ENCODE data around the gene PRELID3B.

PRELID3B gene

DNA sequence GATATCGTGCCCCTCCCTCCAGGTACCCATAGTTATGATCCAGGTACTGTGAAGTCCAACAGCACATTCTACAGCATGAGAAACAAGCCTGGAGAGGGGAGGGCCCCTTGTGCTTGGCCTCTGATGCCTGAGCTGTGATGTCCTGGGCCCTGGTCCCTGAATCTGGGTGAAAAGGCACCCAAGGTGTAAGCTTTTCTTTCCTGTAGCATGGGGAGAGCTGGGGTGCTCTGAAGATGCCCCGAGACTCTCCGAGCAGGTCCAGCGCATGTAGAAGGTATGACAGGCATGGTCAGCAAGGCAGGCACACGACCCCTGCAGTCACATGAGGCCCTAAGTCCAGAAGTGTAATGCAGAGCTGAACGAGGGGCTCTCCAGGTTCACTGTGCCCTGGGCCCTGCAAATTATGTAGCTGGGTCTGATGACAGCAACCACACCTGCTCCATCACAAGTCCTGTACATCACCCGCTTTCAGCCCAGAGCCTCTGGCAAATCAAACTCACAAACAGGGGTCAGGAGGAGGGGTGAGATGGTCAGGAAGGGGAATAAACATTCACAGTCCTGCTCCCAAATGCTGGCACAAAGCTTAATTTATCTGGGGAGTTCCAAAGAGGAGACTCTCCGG, 33.8 kb downstream of the PRELID3B start:
- DNase-seq (ENCODE audit: low spot score) = no peak

GRCh38 chr20:59007665-59008511, 34.7 kb downstream of the PRELID3B start:
- no peak for DNase-seq (ENCODE audit: low spot score)

GRCh38 chr20:59006864-59007664, 35.5 kb downstream of the PRELID3B start, which contains the start of gene CTSZ:
CTSZ (minus strand) TSS chr20:59007254; CDS start chr20:59007128, 126 bp downstream.
- DNase-seq (ENCODE audit: low spot score) = peak; percentile 94

GRCh38 chr20:59006167-59006863, 36.3 kb downstream of the PRELID3B start:
- peak; percentile 62 for DNase-seq (ENCODE audit: low spot score)

- DNase-seq (ENCODE audit: low spot score) = no peak
These were observed 36.9 kb downstream of the PRELID3B start for GRCh38 chr20:59005523-59006166.

GRCh38 chr20:59004763-59005522, 37.6 kb downstream of the PRELID3B start:
- DNase-seq (ENCODE audit: low spot score) = no peak

DNA sequence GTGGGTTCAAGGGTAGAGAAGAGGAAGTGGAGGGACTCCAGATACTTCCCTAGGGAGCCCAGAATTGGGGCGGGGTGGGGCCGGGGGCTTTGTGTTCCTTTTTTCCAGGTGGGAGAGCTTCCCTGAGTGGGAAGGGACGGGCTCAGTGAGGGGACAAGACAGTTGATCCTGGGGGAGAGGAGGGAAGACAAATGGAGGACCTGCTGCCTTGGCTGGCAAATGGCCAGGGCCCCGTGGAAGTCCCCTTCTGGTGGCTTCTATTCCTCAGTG, 38.2 kb downstream of the PRELID3B start:
- no peak for DNase-seq (ENCODE audit: low spot score)

DNA sequence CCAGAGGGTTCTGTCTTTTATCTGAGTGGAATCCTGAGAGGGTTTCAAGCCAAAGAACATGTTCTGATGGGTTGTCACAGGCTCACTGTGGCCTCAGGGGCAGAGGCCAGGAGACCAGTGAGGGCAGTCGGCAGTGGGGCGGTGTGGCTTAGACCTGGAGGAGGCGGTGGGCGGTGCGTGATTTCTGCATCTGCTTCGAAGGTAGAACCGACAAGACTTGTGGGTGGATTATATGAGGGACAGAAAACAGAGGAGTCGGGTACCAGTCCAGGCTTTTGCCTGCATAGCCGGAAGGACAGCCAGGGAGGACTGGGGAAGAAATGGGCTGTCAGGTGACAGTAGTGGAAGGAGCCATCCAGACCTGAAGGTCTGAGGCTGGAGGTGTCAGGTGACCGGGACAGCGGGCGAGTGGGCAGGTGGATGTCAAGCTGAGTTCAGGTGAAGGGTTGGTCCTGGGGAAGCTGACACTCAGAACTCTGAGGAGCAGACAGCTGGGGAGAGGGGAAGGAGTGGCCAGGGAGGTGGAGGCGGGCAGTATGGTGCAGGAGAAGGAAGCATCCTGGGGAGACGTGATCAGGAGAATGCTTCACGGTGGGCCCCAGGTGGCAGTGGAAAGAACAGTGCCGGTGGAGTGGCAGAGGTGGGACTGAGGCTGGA, 38.6 kb downstream of the PRELID3B start:
- DNase-seq (ENCODE audit: low spot score) = no peak

DNA sequence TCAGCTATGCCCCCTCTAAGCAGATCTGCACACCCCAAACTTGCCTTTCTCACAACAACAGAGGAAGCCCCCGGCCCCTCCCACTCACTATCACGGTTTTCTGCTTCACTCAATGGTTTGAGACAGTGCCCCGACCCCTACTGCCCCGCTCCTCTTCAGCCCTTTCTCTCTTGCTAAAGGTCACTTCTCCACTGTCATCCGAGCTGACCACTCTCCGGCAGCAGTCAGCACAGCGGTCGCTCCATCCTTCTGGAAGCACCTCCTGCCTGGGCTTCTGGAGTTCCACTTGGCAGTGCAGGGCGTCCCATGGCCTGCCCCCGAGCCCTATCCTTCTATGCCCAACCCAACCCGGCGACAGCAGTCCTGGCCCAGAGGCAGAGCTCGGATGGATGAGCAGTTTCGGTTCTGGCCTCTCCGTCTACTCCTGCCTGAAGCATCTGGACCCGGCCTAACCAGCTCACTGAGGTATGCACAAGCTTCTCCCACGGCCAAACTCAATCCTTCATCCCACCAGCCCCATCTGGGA, 39.6 kb downstream of the PRELID3B start:
- no peak for DNase-seq (ENCODE audit: low spot score)

DNA sequence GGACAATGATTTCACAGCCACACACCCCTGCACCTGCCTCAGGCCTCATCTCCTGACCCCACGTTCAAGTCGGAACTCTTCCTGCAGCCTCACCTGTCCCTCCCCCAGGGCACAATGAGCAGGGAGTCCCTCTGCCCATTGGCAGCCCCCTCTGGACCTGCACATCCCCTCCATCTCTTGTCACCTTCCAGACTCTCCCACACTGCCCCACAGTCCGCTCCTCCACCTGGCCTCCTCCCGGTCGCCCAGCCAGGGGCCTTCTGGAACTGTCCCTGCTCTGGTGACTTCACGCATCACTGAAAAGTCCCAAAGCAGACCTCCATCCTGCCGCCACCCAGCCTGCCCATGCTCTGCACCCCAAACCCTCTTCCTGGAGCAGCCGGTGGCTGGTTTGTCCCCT, 40.2 kb downstream of the PRELID3B start:
- no peak for DNase-seq (ENCODE audit: low spot score)

DNA sequence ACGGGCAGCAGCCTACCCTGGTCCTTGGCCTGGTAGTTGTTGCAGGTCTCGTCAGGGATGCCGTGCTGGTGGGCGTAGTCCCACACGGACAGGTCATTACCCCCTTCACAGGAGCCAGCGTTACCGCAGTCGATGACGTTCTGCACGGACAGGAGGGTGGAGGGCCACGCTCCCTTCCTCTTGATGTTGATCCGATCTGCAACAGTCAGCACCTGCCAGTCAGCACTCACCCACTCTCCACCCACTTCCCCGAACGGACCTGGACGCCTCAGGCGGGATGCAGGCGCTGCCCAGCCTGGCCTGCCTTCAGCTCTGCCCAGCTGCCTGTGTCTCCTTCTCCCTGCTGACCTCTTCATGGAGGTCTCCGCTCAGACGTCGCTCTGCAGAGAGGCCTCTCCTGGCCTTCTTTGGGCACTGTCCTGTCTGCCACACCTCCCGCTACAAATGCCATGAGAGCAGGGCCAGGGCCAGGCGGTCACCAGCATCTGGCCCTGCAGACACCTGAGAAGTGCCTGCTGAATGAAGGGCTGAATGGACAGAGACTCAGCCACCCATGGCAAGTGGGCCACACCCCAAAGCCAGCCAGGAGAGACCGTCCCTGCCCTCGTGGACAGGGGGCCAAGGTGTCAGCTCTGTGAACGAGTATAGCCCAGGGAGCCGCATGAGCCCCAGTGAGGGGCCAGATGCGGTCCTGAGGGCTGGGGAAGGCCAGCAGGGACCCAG, 41.0 kb downstream of the PRELID3B start:
- no peak for DNase-seq (ENCODE audit: low spot score)

GRCh38 chr20:59001068-59001448, 41.5 kb downstream of the PRELID3B start:
- DNase-seq (ENCODE audit: low spot score) = no peak

DNA sequence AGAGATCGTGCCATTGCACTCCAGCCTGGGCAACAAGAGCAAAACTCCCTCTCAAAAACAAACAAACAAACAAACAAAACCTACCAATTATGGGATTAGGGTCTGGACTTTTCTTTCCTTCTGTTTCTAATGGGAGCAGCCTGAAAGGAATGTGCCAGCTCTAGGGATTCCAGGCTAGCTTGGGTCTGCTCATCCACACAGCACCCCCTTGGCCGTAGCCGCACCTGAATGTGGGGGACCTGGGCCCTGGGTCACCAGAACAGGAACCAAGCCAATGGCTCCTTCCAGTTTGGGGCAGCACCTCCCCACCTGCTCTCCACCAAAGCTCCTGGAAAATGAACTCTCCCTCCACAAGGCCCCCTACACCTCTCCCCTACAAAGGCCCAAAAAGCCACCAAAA, 42.3 kb downstream of the PRELID3B start:
- DNase-seq (ENCODE audit: low spot score) = no peak

DNA sequence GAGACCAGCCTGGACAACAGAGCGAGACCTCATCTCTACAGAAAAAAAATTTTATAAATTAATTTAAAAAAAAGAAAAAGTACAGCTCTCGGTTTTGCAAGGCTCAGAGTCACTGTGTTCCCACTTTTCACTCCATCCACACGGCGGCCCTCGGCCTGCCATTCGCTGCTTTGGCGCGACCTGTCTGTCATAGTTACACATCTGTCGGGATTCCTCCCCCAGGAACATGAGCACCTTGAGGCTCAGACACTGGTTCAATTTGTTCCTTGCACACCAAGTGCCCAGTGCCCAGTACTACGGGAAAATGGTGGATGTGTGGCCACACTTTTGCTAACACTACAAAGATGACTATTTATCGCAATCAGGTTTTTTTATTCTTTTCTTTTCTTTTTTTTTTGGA, 43.9 kb downstream of the PRELID3B start:
- DNase-seq (ENCODE audit: low spot score) = no peak

GRCh38 chr20:58997141-58997770, 45.3 kb downstream of the PRELID3B start:
- no peak for DNase-seq (ENCODE audit: low spot score)

DNA sequence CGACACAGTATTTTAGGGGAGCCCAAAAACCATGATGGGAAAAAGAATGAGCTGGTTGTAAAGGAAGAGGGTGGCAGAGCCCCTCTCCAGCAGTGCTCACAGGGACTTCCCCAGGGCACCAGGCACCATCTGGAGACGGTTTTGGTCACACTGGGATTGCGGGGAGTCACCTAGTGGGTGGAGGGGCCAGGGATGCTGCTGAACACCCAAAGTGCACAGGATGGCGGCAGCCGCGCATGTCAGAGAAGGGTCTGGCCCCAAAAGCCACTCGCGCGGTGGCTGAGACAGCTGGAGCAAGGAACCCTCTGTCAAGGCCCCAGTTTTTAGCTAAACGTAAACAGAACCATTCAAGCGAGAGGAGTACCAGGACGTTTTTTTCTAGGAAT, 46.4 kb downstream of the PRELID3B start:
- no peak for DNase-seq (ENCODE audit: low spot score)

DNA sequence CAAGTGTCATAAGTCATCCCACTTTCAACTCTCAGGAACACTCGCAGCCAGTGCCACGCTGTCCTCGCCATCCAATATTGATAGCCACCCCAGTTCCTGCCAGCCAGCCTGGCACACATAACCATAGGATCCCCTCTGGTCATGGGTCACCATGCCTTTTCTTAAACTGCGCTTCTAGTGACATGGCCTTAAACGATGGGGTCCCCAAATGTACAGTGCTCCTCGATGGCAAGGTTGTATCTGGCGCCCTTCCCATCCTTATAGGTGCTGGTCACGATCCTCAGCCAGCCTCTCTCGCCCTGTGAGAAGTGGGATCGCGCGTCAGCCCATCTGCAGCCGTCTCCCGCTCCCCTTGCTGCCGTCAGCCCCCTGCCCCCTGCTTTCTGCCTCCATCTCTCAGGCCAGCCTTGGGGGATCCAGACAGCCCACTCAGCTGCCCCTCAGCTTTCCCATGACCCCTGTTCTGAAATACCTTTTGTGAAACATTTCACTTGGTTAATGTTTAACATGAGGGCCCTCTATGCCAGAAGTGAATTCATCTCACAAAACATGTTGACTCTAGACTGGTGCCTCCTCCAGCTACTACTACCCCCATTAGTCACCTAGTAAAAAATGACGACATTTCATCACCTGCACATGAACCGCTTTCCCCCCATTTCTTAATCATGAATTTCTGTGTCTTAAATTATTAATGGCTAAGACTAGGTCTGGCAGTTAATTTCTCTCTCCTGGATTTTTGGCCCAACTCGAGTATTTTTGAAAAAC, 46.9 kb downstream of the PRELID3B start:
- no peak for DNase-seq (ENCODE audit: low spot score)

- DNase-seq (ENCODE audit: low spot score) = no peak
These were observed 48.0 kb downstream of the PRELID3B start for GRCh38 chr20:58994390-58995159.

Measured in GM03348 (cell line).